Measurements from ENCODE around the gene CERS3.

Gene CERS3

DNA sequence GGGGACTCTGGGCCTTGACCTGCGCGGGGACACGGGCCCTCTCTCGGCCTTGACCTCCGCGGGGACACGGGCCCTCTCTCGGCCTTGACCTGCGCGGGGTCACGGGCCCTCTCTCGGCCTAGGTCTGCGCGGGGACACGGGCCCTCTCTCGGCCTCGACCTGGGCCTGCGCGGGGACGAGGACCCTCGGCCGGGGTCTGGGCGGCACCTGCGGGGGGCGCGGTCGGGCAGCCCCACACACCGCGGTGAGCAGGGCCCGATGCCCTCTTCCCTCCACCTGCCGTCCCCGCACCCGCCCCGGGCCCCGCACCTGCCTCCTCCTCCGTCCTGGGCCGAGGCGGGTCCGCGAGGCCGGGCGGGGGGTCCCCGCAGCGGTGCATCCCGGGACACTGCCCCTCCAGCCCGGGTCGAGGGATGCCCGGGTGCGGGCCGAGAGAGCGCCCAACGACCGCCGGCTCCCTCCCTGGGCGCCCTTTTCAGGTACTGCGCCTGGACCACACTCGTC lies 15.6 kb upstream of the CERS3 start:
- Mint-ChIP-seq H3K36me3 (peaks cover 4% of the 10 kb centered on the region), H3K4me3 (no peak overlapping the region), H3K9me3 (ENCODE audit: low read depth) (no peaks in the 10 kb centered on the region)

DNA sequence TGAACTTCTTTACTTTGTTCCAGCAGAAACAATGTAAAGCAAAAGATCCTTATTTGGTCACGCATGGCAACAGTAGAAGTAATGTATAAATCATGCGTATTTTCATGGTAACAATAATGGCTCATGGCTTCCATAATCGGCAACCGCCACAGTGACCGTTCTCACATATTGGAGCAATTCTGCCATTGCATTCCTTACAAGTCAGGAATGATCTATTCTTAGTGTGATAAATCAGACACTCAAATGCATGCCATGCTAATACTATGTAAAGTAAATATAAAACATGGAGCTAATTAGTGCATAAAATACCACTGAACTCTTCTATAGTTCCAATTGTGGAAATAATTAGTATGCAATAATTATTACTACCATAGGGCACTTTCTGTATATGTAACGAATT lies 13.5 kb upstream of the CERS3 start:
- Mint-ChIP-seq H3K4me3 (no peak overlapping the region), H3K27ac (no peak overlapping the region), H3K9me3 (ENCODE audit: low read depth) (no peaks in the 10 kb centered on the region), H3K4me1 (ENCODE audit: low read depth) (peaks cover 9% of the 10 kb centered on the region), H3K27me3 (no peaks in the 10 kb centered on the region), H3K36me3 (peaks cover 14% of the 10 kb centered on the region)

More for the DNA sequence above, 15.6 kb upstream of the CERS3 start:
- peaks cover 9% of the 10 kb centered on the region for H3K4me1 Mint-ChIP-seq (ENCODE audit: low read depth)
- no peak overlapping the region for H3K27ac Mint-ChIP-seq
- no peaks in the 10 kb centered on the region for H3K27me3 Mint-ChIP-seq

DNA sequence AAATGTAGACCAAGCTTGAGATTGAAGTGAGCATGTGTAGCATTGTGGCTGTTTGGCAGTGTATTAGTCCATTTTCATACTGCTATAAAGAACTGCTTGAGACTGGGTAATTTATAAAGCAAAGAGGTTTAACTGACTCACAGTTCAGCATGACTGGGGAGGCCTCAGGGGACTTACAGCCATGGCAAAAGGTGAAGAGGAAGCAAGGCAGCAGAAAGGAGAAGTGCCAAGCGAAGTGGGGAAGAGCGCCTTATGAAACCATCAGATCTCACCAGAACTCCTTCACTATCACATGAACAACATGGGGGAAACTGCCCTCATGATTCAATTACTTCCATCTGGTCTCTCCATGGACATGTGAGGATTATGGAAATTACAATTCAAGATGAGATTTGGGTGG lies 8.6 kb upstream of the CERS3 start:
- H3K9me3 Mint-ChIP-seq (ENCODE audit: low read depth) = no peaks in the 10 kb centered on the region
- H3K4me1 Mint-ChIP-seq (ENCODE audit: low read depth) = peaks cover 2% of the 10 kb centered on the region
- H3K36me3 Mint-ChIP-seq = peaks cover 18% of the 10 kb centered on the region
- no peak overlapping the region for H3K4me3 Mint-ChIP-seq
- H3K27ac Mint-ChIP-seq = no peak overlapping the region
- H3K27me3 Mint-ChIP-seq = no peaks in the 10 kb centered on the region

DNA sequence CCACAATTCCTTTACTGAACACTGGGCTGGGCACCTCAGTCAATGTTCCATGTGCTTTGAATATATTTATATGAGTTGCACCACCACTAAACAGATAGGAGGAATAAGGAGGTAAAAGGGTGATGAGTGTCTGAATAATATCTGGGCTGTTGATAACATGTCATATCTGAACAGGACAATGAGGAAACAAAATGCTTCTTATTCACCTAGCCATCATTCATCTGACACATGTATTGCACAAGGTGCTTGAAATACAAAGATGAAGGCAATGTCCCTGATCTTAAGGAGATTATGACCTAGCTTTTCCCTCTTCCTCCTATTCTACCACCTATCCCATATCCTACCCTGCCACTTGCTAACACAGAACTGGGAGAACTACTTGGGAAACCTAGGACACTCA lies 8.0 kb upstream of the CERS3 start:
- Mint-ChIP-seq H3K36me3 (peaks cover 20% of the 10 kb centered on the region), H3K27ac (no peak overlapping the region), H3K4me1 (ENCODE audit: low read depth) (peaks cover 2% of the 10 kb centered on the region), H3K4me3 (no peak overlapping the region), H3K9me3 (ENCODE audit: low read depth) (no peaks in the 10 kb centered on the region), H3K27me3 (no peaks in the 10 kb centered on the region)

DNA sequence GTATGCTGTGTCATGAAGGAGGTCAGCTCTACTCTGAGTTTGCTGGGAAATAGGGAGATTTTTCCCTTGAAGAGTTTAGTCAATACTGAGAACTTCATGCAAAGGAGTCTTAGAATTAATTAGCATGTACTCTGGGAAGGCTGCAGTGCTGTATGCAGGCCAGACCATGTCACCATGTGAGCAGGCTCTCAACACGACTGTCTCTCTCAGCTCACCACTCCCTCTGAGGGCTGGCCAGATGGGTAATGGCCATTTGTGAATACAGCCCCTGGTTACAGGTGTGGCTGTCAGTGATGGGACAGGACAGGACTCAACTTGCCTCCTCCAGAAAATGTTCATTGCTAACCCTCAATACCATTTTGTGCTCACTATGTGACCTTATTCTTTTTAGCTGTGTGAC lies 5.1 kb upstream of the CERS3 start:
- Mint-ChIP-seq H3K27ac (no peak overlapping the region), H3K4me1 (ENCODE audit: low read depth) (no peaks in the 10 kb centered on the region)

DNA sequence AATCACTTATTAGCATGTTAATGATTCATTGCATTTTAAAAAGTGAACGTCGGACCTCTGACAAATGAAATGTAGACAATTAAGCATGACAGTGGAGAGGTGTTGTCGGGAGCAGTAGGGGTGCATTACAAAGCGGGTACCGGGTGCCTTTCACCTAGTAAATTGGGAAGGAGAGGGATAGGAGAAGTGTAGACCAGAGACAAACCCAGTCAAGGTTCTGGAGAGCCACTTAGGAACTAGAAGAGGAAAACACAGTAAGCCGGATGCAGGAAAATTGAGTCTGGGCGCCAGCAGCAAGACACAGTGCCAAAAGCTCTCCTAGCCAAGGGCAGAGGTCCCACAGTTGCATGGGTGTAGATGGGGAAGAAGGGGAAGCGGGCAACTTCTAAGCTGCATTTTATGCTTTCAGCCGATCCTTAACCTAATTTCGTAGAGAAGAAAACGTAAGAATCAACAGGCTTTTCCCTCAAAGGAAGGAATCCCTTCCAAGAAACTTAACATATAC lies 3.1 kb upstream of the CERS3 start:
- H3K36me3 Mint-ChIP-seq = peaks cover 14% of the 10 kb centered on the region
- no peaks in the 10 kb centered on the region for H3K9me3 Mint-ChIP-seq (ENCODE audit: low read depth)
- no peak overlapping the region for H3K27ac Mint-ChIP-seq
- no peaks in the 10 kb centered on the region for H3K4me1 Mint-ChIP-seq (ENCODE audit: low read depth)
- H3K4me3 Mint-ChIP-seq = no peak overlapping the region
- H3K27me3 Mint-ChIP-seq = no peaks in the 10 kb centered on the region

More for the DNA sequence above, 5.1 kb upstream of the CERS3 start:
- Mint-ChIP-seq H3K4me3 (no peak overlapping the region), H3K36me3 (peaks cover 16% of the 10 kb centered on the region), H3K27me3 (no peaks in the 10 kb centered on the region), H3K9me3 (ENCODE audit: low read depth) (no peaks in the 10 kb centered on the region)

DNA sequence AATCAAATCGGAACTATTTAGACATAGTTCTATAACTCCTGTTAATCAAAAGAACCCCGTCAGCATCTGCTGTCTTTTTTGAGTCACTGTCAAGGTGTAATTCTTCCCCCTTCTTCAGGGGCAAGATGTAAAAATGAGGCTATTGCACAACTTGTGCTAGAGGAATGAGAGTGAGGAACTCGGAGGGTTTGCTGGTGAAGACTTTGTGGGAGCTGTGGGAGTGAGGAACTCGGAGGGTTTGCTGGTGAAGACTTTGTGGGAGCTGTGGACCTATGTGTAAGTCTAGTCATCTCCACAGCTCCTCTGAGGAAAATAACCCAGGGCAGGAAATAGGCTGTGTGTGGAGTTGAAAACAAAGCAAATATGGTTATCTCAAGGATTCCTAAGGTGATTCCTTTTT lies 2.5 kb upstream of the CERS3 start:
- H3K4me3 Mint-ChIP-seq = no peak overlapping the region
- H3K27me3 Mint-ChIP-seq = no peaks in the 10 kb centered on the region
- H3K9me3 Mint-ChIP-seq (ENCODE audit: low read depth) = no peaks in the 10 kb centered on the region
- H3K27ac Mint-ChIP-seq = no peak overlapping the region
- no peaks in the 10 kb centered on the region for H3K4me1 Mint-ChIP-seq (ENCODE audit: low read depth)
- H3K36me3 Mint-ChIP-seq = peaks cover 14% of the 10 kb centered on the region

DNA sequence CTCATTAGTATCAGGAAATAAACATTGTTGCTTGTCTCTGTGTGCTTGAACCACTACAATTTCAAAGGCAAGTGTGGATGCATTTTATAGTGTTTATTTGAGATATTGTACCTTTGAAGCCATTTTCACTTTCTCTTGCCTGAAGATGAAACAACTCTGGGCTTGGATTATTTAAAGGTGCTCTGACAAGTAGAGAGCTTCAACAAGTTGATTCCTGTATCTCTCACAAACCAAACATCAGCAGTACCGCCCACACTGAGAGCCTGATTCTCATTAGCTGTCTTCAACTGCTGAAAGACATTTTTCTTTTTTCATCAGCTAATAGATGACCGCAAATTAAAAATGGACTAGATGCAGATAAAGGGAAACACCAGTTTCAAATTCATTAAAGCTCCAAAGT lies 806 bp upstream of the CERS3 start:
- H3K4me3 Mint-ChIP-seq = no peak overlapping the region
- H3K36me3 Mint-ChIP-seq = peaks cover 11% of the 10 kb centered on the region
- no peaks in the 10 kb centered on the region for H3K4me1 Mint-ChIP-seq (ENCODE audit: low read depth)
- no peak overlapping the region for H3K27ac Mint-ChIP-seq
- H3K27me3 Mint-ChIP-seq = no peaks in the 10 kb centered on the region
- H3K9me3 Mint-ChIP-seq (ENCODE audit: low read depth) = no peaks in the 10 kb centered on the region

DNA sequence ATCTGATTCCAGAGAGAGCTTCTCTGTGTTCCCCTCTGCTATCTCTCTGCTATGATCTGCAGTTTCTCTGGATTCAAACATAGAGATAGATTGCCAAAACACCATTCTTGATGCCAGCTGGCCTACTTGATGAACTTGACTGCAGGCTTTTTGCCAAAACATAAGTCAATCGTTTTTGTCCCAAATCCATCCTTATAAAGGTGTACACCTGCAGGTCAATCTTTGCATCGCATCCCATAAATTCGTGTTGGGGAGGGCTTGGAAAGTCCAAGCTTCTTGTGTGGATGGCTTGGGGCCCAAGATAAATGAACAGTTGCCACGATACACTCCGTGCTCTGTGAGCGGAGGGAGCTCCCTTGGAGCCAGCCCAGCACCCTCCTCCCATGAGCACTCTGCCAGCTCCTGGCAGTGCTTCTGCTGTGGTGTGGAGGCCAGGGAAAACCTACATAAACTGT lies 2.7 kb downstream of the CERS3 start:
- no peaks in the 10 kb centered on the region for H3K27me3 Mint-ChIP-seq
- H3K27ac Mint-ChIP-seq = no peak overlapping the region
- peaks cover 6% of the 10 kb centered on the region for H3K4me1 Mint-ChIP-seq (ENCODE audit: low read depth)

DNA sequence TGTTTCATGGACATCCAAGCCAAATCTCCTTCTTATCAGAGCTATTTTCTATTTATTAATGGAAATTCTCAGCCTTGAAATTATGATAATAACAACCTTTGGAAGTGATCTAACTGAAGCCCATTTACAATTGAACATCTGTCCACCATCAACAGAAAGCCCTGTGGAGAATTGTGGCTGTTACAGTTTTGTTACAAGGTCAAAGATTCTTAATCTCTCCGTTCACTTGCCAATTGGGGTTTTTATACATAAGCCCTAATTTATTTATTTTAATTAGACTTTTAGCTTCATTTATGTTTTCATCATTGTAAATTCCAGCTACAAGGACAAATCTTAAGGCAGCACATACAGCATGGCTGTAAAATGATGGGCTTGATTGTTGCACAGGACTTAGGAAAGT lies 3.3 kb downstream of the CERS3 start:
- Mint-ChIP-seq H3K36me3 (peaks cover 9% of the 10 kb centered on the region), H3K9me3 (ENCODE audit: low read depth) (peaks cover 4% of the 10 kb centered on the region), H3K27me3 (no peaks in the 10 kb centered on the region), H3K4me3 (no peak overlapping the region), H3K27ac (no peak overlapping the region), H3K4me1 (ENCODE audit: low read depth) (peaks cover 13% of the 10 kb centered on the region)

More for the DNA sequence above, 2.7 kb downstream of the CERS3 start:
- H3K36me3 Mint-ChIP-seq = peaks cover 9% of the 10 kb centered on the region
- H3K4me3 Mint-ChIP-seq = no peak overlapping the region
- H3K9me3 Mint-ChIP-seq (ENCODE audit: low read depth) = peaks cover 4% of the 10 kb centered on the region

DNA sequence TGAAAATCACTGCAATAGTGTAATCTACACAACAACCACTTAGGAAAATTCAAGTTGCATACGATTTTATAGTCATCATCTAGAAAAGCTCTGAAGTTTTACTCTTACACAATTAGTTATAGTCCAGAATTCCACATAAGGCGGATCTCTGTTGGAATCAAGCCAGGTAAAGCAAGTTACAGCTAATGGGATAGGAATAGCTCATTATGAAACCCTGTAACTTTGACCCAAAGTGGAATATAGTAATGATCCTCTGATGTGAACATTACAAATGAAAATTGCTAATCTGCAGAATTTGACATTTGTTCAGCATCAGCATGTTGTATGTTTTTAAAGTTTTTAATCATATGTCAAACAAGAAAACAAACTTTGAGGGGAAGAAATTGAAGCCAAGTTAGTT lies 4.4 kb downstream of the CERS3 start:
- no peaks in the 10 kb centered on the region for H3K27me3 Mint-ChIP-seq
- H3K27ac Mint-ChIP-seq = no peak overlapping the region
- H3K4me1 Mint-ChIP-seq (ENCODE audit: low read depth) = peaks cover 21% of the 10 kb centered on the region
- peaks cover 9% of the 10 kb centered on the region for H3K36me3 Mint-ChIP-seq
- H3K9me3 Mint-ChIP-seq (ENCODE audit: low read depth) = peaks cover 4% of the 10 kb centered on the region
- no peak overlapping the region for H3K4me3 Mint-ChIP-seq

DNA sequence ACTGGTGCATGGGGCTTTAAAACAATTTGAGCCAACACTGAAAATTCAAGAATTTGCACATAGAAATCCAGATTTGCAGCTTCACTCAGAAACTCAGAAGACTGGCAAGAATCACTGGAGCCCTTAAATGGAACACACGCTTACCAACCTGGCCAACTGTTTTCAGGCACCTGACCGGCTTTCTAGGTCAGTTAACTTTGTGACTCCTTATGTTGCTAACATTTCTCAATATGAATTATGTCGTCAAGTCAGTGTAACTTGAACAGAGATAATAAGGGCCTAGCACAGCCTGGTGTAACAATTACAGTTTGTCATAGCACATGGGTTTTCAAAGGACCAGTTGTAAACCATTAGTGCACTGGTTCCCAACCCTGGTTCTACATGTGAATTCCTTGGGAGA lies 6.8 kb downstream of the CERS3 start:
- Mint-ChIP-seq H3K27me3 (no peaks in the 10 kb centered on the region), H3K4me3 (no peak overlapping the region), H3K4me1 (ENCODE audit: low read depth) (peaks cover 21% of the 10 kb centered on the region), H3K9me3 (ENCODE audit: low read depth) (peaks cover 4% of the 10 kb centered on the region), H3K36me3 (peaks cover 4% of the 10 kb centered on the region), H3K27ac (no peak overlapping the region)

DNA sequence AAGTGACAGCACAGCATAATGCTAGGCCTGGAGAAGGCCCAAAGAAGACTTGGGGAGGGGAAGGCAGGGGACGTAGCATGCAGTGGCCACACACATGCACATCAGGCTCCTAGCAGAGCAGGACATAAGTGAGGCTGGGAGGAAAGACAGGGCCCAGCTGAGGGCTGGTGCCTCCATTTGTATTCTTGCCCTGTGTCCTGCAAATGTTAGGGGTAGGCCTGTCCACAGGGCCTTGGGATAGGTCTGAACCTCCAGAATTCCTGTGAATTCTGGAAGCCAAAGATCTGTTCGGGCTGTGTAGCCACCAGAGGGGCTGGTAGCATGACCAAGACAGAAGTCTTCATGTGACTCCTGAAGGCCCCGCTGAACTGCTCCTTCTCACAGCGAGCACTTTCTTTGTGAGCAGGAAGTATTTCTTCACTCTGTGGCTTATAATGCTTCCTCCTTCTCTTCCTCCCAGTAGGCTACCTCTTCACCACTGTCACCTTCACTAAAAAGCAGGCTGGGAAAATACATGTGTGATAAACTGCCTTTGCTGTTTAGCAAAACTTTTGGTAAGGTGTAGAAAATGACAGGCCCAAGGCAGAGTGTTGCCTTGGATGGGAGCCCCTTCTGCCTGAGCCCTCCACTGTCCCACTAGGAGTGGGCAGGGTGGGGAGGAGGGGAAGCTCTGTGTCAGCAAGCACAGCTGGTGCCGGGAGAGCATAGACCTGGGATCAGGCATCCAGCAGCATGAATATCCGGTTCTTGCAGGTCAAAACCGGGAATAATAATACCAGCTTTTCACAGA lies 8.4 kb downstream of the CERS3 start:
- Mint-ChIP-seq H3K4me1 (ENCODE audit: low read depth) (peaks cover 21% of the 10 kb centered on the region), H3K4me3 (peak overlapping the region; percentile 53), H3K36me3 (peaks cover 4% of the 10 kb centered on the region), H3K27me3 (no peaks in the 10 kb centered on the region), H3K27ac (peak overlapping the region; percentile 86), H3K9me3 (ENCODE audit: low read depth) (peaks cover 4% of the 10 kb centered on the region)

DNA sequence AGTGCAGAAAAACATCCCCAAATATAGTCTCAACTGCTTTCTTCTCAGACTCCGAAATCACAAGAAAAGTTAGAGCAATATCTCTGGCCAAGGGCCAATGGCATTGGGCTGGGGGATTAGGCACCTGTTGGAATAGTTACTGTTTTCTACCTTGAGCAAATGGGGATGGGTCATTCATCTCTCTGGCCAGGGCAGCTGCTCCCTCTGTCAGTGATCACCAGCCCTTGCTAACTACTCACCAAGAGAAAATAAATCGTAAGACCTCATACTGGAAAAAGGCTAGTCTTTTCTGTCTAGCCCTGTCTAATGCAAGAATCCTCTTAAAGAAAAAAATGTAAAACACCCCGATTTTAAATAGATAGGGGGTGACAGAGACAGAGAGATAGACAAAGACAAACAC lies 10.9 kb downstream of the CERS3 start:
- Mint-ChIP-seq H3K36me3 (peaks cover under 1% of the 10 kb centered on the region), H3K4me1 (ENCODE audit: low read depth) (peaks cover 21% of the 10 kb centered on the region), H3K27ac (no peak overlapping the region), H3K9me3 (ENCODE audit: low read depth) (no peaks in the 10 kb centered on the region), H3K4me3 (no peak overlapping the region), H3K27me3 (no peaks in the 10 kb centered on the region)

DNA sequence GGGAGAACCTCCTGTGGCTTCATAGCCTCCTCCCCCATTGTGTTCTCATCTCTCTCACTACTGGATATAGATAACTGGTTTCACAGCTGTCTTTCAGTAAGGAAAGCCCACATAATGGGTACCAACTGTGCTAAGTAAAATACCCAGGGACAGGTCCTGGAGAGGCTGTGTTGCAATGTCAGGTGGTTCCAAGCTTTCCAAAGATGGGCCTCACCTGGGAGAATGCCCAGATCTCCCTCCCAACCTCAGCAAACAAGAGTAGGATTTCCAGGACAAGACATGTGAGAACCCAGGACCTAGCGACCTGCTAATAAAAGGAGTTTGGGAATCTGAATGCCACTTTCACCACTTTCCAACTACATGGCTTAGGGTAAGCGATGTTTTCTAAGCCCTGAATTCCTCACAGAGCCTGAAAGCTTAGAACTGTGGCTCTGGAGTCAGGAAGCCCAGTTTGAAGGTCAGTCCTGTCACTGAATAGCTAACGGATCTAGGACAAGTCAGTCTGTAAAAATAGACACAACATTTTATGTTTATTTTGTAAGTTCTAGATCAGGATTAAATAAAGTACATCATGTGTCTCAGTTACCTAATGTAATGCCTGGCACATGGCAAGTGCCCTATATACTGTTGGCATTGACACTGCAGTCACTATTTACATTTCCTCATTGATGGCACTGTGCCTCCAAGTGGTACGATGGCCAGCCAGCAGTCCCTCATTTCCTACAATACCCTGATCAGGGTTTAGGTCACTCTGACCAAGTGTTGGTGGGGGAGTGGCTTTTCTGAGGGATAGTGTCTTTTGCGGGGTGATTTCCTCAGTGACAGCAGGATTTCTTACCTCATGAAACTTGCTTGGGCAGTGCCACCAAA lies 11.9 kb downstream of the CERS3 start:
- no peaks in the 10 kb centered on the region for H3K9me3 Mint-ChIP-seq (ENCODE audit: low read depth)
- H3K36me3 Mint-ChIP-seq = no peaks in the 10 kb centered on the region
- H3K4me3 Mint-ChIP-seq = no peak overlapping the region
- peaks cover 19% of the 10 kb centered on the region for H3K4me1 Mint-ChIP-seq (ENCODE audit: low read depth)
- no peaks in the 10 kb centered on the region for H3K27me3 Mint-ChIP-seq
- no peak overlapping the region for H3K27ac Mint-ChIP-seq

Data from activated naive CD8-positive, alpha-beta T cell (primary cell).